Activated T-helper 1 cell treated with Interleukin-2 at 50 U/mL for 16 hours (primary cell): ENCODE data around the gene SP140L.
"Not testable (repeated sequence)": the region's sequence is repeated elsewhere in the genome, so short reads cannot be mapped to it uniquely, and the experiment has no call there.

Source experiments
- DNase-seq: peaks from one replicate; pipeline ENCODE4 v3.0.0-alpha.2; 2020; ENCODE audit warnings: low read depth

The SP140L gene

DNA sequence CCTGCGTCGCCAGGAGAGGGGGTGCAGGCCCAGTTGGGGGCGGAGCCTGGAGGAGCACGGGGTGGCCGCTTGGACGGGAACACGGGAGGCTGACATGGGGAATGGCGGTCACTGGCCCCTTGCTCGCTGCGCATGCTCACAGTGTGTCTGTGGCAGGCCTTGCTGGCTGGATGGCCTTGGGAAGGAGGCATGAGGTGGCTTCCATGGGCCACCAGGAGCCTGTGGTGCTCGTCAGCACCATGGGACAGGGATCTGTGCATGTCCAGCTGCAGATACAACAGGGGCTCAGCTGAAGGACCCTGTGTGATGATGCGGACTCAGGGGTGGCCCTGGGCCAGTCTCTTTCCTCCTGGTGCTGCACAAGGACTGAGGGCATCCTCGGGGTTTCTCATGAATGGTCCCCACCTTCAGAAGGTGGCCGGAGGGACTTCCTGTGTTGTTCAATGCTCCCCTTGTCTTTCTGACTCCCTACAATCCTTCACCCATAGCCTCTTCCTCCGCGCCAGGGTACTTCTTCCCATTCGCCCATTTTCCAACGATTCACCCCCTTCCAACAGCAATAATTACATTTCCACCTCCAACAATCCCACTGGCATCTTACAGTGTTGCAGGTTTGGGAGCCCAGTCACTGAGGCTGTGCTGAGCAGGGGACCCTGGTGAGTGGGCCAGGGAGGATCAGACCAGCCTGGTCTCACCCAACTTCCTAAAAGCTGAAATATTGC, 3.4 kb upstream of the SP140L start:
- no peak for DNase-seq

DNA sequence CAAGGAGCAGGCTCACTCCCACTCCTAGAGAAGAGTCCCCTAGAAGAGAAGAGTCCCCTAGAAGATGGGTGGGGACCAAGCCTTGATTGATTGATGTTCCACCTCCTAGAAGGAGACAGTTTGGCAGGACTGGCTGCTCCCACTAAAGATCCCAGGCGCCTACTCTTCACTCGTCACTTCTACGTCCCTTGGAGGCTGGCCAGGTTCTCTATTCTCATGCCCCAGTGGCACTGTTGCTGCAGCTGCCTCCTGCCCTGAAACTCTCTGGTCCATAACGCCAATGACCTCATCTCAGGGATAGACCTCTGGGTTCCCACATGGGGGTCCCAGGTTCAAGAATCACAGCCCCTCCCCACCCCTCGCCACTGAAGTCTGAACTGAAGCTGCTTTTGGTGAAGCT, 2.5 kb upstream of the SP140L start:
- DNase-seq: no peak

DNA sequence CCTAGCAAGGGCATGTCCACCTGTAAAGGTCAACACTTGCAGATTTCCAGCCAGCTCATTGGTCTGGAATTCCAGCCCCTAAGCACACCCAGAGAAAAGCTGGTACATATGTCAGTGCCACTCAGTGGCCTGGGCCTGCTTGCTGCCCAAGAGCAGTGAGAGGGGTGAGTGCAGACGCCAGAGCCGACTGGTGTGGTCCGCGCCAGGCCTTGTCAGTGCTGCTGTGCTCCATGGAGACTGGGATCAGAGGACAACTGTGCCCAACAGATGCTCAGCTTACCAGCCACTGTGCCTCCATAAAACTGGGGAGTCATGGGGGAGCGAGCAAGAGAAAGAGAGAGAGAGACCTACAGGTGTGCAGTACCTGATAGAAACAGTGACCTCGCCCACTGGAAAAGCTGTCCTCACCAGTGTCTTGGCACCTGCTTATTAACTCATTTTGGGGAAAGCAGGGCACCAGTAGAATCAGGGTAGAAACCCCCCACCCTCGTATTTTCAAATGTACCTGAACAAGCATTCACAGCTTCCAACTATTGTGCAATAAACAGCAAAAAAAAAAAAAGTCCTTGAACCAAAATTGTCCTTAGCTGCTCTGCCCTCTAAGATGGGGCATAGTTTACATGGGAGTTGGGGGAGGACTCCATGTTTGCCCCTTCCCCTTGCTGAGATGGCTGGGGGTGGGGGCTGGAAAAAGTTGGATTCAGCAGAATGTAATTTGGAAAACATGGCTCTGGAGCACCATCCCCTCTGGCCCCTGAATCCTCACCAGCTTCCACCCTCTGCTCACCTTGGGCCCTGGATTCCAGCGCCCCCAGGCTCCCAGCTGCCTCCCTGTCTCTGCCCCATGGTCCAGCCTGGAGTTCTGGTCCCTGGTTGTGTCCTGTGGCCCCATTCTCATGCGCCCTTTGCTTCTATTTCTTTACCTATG, 1.4 kb upstream of the SP140L start:
- no peak for DNase-seq

DNA sequence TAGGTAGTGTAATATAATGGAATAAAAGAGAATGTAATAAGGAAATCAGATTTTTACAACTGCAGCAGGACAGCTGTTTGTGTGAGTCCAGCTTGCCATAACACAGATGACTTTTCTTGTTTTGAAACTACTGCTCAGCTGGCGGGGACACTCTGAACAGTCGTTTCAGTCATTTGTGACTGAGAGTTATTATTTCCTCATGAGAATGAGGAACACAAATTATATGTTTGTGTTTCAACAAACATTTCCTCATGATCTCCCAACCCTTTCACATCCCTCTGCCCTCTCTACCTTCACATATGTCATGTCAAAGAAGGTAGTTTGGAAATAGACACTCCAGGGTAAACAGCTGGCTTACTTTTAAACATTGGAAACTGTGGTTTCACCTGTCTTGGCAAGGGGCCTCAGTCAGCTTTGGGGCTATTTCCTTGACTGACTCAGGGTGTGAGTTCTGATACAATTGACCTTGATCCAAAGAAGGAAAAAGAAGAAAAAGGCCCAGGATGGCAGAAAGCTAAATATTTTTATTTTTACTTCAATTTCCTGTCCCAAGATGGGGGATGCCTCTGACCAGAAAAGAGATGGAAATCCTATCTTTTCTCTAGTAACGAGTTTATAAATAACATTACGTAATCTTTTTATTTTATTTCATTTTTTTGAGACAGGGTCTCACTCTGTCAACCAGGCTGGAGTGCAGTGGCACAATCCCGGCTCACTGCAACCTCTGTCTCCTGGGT, 593 bp downstream of the SP140L start:
- no peak for DNase-seq

DNA sequence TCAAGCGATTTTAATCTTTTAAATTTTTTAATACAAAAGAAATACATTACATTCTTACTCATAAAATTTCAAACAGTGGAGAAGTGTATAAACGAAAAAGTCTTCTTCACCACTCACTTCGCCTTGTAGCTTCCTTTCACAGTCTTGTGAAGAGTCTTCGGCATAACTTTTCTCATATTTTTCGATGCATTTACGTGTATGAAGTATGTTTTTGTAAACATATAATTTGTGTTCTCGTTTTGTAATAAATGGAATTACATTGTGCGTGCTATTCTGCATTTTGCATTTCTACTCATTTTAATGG, 1.1 kb downstream of the SP140L start:
- no peak for DNase-seq

DNA sequence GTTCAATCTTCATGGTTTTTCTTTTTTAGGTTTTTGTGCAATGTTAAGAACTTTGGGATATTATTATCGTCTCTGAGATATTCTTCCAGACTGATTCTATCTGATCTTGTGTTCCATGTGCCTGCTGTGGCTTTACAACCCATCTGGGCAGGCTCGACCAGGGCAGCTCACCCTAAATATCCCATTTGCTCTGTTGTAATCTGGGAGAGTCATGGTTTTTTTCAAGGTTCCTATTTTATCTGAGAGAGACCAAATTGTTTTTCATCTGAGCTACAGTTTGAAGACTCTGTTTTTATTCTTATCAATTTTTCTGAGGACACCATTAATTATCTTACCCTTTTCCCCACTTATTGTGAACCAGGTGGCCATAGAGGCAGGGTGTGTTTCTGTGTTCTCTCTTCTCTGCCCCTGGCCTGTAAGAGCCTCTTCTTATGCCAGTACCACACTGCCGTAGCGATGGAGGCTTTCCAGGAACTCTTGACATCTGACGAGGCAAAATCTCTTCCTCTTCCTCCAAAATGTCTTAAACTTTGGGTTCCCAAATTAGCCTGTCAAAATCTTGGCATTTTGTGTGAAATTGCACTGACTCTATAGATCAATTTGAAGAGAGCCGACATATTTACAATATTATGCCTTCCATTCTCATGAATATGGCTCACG, 3.1 kb downstream of the SP140L start:
- DNase-seq: no peak

DNA sequence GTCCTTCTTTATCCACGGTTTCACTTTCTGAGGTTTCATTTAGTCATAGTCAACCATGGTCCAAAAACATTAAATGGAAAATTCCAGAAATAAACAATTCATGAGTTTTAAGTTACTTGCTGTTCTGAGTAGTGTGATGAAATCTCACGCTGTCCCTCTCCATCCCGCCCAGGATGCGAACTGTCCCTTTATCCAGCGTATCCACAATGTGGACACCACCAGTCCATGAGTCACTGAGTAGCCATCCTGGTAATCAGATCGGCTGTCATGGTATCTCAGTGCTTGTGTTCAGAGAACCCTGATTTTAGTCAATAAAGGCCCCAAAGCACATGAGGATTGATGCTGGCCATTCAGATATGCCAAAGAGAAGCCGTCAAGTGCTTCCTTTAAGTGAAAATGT, 3.7 kb downstream of the SP140L start:
- DNase-seq: no peak

DNA sequence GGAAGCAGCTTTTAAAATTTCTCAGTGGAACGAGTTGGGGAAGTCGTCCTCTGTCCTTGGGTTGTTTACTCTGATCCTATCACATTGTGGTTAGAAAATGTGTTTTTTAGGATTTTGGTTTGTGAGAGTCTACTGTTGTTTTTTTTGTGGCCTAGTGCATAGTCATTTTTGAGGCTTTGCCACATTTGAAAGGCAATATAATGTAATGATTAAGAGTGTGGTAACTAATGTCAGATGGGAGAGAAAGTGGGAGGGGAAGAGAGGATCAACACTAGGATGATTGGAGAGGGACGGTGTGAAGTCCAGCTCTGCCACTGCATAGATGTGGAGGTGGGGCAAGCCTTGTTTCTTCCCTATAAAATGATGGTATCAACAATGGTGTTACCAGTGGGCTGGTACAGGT, 8.5 kb downstream of the SP140L start:
- no peak for DNase-seq

DNA sequence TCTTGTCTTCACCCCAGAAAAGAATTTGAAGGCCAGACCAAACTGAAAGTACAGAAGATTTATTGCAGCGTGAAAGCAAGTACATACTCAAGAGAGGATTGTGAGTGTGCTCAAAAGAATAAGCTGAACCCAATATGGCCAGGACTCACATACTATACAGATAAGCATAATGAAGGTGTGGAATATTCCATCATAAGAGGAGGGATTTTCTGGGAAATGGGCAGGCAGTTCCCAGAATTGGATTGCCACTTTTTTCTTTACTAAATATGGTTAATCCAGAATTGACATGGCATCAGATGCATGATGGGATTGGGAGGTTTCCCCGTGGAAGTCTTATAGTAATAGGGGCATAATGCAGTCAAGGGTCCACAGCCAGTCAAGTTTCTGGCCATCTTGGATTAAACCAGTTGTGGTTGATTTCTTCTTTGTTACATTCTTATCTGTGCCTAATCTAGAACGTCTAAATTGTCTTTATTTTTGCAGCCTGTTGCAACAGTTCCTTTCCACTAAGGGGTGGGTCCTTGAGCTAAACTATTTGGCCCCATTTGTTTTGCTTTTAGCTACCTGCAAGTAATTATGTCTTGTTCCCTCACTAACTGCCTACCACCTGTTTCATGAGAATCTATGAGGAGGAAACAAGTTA, 9.0 kb downstream of the SP140L start:
- no peak for DNase-seq

DNA sequence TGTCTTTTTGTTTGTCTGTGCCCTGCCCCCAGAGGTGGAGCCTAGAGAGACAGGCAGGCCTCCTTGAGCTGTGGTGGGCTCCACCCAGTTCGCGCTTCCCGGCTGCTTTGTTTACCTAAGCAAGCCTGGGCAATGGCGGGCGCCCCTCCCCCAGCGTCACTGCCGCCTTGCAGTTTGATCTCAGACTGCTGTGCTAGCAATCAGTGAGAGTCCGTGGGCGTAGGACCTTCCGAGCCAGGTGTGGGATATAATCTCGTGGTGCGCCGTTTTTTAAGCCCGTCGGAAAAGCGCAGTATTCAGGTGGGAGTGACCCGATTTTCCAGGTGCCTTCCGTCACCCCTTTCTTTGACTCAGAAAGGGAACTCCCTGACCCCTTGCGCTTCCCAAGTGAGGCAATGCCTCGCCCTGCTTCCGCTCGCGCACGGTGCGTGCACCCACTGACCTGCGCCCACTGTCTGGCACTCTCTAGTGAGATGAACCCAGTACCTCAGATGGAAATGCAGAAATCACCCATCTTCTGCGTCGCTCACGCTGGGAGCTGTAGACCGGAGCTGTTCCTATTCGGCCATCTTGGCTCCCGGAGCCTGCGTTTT, 15.0 kb downstream of the SP140L start:
- not testable (repeated sequence) for DNase-seq

DNA sequence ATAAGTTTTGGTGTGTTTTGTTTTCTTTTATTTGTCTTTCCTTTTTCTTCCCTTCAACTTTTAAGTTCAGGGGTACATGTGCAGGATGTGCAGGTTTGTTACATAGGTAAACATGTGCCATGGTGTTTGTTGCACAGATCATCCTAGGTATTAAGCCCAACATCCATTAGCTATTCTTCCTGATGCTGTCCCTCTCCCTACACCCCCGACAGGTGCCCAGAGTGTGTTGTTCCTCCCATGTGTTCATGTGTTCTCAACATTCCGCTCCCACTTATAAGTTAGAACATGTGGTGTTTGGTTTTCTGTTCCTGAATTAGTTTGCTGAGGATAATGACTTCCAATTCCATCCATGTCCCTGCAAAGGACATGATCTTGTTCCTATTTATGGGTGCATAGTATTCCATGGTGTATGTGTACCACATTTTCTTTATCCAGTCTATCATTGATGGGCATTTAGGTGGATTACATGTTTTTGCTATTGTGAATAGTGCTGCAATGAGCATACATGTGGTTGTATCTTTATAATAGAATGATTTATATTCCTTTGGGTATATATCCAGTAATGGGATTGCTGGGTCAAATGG, 16.1 kb downstream of the SP140L start:
- DNase-seq: not testable (repeated sequence)

DNA sequence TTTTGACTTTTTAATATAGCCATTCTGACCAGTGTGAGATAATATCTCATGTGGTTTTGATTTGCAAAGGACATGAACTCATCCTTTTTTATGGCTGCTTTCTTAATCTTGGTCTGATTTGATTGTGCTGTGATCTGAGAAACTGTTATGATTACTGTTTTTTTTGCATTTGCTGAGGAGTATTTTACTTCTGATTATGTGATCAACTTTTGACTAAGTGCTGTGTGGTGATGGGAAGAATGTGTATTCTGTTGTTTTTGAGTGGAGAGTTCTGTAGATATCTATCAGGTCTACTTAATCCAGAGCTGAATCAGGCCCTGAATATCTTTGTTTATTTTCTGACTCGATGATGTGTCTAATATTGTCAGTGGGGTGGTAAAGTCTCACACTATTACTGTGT, 16.8 kb downstream of the SP140L start:
- DNase-seq: no peak

DNA sequence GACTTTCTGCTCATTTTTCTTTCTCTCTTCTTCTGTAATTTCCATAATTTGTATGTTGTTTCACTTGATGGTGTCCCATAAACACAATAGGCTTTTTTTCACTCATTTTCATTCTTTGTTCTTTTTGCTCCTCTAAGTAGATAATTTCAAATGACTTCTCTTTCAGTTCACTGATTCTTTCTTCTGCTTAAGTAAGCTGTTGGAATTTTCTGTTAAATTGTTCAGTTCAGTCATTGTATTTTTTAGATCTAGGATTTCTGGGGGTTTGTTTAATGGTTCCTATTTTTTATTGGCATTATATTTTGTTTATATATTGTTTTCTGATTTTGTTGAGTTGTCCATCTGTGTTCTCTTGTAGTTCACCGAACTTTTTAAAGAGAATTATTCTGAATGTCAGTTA, 19.5 kb downstream of the SP140L start:
- DNase-seq: no peak

DNA sequence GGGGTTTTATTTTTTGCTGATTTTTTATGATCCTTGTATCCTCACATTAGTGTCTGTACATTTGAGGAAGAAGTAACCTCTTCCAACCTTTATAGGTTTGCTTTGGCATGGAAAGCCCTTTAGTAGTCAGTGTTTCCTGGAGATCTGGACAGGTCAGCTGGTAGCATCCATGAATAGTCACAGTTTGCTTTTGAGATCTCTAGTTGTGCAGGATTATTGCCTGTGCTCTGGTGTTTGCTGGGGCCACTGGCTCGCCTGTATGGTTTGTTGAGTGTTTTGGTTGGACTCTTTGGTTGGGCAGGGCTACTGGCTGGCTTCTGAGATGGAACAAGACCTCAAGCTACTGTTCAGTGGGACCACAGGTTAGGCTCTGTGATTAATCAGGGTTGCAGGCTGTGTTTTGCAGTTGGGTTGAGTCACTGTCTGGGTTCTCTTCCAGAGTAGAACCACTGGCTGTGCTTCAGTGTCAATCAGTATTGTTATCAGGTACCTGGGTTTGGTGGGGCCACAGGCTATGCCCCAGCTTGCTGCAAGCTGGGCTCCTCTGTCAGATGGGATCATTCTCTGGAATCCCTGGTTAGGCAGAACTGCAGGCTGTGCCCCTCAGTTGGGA, 20.0 kb downstream of the SP140L start:
- DNase-seq: no peak

DNA sequence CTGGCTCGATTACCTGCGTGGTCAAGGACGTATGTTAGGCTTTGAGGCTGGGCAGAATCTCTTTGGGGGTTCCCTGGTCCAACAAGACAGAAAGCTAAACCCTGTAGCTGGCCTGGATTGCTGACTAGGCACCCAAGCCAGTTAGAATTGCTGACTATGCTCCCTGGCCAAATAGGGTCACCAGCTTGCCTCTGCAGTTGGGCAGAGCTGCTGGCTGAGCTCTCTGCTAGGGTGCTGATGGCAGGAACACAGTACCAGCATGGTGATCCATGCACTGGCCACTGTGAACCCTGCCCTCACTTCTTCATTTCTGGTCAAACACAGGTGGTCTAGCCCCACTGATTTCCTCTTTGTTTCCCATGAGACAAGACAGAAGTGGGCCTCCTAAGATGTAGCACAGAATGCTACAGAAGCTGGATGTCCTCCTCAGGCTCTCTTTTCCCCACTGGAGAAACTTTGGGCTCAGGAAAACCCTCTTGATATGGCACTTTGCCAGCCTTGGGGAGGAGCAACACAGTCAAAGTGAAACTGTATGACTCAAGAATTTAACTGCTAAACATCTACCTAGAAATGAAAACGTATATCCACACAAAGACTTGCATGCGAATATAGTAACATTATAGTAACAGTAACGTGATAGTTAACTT, 20.8 kb downstream of the SP140L start:
- DNase-seq: no peak

DNA sequence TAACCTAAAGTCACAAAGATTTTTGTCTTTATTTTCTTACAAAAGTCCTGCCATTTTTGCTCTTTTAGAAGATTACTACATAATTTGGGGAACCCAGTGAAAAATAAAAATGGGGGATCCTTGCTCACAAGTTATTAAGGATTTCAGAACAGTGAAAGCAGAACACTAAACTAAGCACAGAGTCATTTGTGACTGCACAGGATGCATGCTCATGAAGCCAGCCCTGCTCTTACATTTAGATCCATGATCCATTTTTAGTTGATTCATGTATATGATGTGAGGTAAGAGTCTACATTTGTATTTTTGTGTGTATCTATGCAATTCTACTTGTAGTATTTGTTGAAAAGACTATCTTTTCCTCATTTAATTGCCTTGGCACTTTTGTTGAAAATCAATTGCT, 21.8 kb downstream of the SP140L start:
- no peak for DNase-seq

DNA sequence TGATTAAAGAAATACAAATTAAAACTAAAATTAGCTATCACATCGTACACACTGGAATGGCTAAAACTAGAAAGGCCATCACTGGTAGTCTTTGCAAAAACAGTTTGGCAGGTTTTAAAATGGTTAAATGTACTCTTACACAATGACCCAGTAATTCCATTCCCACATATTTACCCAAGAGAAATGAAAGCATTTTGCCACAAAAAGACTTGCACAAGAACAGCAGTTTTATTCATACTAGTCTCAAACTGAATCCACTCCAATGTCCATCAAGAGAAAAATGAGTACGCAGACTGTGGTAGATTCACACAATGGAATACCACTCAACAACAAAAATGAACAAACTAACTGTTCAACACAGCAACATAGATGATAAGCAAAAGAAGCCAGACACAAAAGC, 29.1 kb downstream of the SP140L start:
- DNase-seq: no peak

DNA sequence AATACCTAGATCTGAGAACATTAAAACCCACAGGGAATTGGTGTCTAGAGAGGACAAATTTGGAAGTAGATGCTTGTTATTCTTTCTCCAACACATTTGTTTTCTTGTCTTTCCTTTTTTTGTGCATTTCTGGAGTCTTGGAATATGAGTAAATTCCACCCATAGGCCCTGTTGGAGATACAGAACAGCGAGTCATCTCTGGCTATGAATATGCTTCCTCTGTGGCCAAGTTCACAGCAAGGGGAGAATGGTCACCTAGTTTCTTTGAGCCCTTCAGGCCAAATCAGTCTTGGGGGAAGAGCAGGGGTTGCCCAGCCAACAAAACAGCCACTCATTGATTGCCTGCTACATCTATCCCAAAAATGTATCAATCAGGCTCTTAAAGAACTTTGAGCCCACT, 31.3 kb downstream of the SP140L start:
- no peak for DNase-seq

DNA sequence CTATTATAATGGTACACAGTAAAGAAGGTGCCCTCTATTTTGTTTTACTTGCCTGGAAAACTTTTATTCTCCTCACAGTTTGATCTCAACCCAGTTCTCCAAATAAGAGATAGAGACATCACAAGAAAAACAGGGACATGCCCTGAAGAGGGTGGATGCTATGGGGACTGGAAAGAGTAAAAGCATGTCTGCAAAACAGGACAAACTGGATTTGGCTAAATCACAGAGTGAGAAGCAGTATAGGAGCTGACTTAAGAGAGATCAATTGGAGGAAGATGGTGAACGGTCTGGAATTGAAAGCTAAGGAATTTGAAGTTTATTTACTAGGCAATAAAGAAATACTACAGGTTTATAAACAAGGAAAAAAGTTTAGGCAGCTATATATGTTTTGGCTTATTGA, 33.0 kb downstream of the SP140L start:
- no peak for DNase-seq

DNA sequence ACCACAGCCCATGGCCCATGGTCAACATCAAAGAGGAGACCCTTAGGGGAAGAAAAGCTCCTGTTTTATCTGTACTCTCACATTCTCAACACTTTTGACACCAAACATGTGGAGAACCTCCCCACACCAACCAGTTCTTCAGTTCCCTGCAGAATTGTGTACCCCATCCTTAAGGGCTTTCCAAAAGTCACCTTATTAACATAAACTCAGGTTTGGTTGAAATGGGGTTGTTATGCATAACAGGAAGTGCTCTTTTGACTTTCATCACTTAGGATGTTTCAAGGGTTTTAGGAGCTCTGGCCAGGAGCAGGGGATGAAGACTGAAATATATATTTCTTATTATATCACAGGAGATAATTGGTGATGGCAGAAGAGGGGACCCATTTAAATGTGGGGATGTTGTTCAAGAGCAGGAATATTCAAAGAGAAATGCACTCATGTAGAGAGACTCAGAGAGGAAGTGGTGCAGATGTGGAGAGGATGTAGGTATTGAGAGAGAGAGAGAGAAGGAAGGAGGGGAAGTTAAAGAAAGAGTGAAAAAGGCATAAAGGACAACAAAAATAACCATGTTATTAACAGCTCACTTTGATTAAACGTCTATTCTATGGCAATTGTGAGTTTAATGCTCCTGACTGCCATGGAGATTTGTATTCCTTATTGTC, 35.2 kb downstream of the SP140L start:
- DNase-seq: no peak
